ENCODE results near the gene SLC25A42. TPM values are rescaled to one million over a fixed set of nuclear protein-coding genes. Genes with fewer than 3 reads are reported as not detected.
"Not testable (repeated sequence)": the region's sequence is repeated elsewhere in the genome, so short reads cannot be mapped to it uniquely, and the experiment has no call there.

SLC25A42 gene
- total RNA-seq, 2 experiments from 2014 or later: 17.6 to 21.0 TPM

GRCh38 chr19:19083413-19084178 lies 19.8 kb downstream of the SLC25A42 start:
- no peaks in the 10 kb centered on the region for H3K36me3 Mint-ChIP-seq (ENCODE audit: low read depth)
- ChIA-PET CTCF (no interaction called here), POLR2A (no interaction called here)
- no peak for DNase-seq
- H3K9me3 Mint-ChIP-seq: no peaks in the 10 kb centered on the region
- H3K4me3 Mint-ChIP-seq: no peak overlapping the region
- no peaks in the 10 kb centered on the region for H3K4me1 Mint-ChIP-seq
- no peaks in the 10 kb centered on the region for H3K27me3 Mint-ChIP-seq
- H3K27ac Mint-ChIP-seq: no peak overlapping the region

GRCh38 chr19:19087676-19088075 lies 23.9 kb downstream of the SLC25A42 start:
- Mint-ChIP-seq H3K27ac (no peak overlapping the region), H3K27me3 (no peaks in the 10 kb centered on the region), H3K36me3 (ENCODE audit: low read depth) (no peaks in the 10 kb centered on the region), H3K9me3 (no peaks in the 10 kb centered on the region), H3K4me3 (no peak overlapping the region), H3K4me1 (no peaks in the 10 kb centered on the region)
- no peak for DNase-seq
- CTCF ChIA-PET: interaction anchor here (0.6 to 1.1 kb wide), 2 partner anchors 19 to 25 kb away, joined by 3 to 5 read pairs; no protein-coding TSS in a partner anchor
- POLR2A ChIA-PET: no interaction called here

- Mint-ChIP-seq H3K36me3 (ENCODE audit: low read depth) (peaks cover 6% of the 10 kb centered on the region), H3K27me3 (no peaks in the 10 kb centered on the region), H3K4me3 (no peak overlapping the region), H3K9me3 (no peaks in the 10 kb centered on the region), H3K4me1 (no peaks in the 10 kb centered on the region), H3K27ac (no peak overlapping the region)
- ChIA-PET CTCF (no interaction called here), POLR2A (no interaction called here)
- DNase-seq: no peak
These were observed 30.7 kb downstream of the SLC25A42 start for GRCh38 chr19:19094513-19094912.

GRCh38 chr19:19095691-19096090 lies 31.9 kb downstream of the SLC25A42 start:
- no peaks in the 10 kb centered on the region for H3K27me3 Mint-ChIP-seq

GRCh38 chr19:19096641-19097627 lies 33.1 kb downstream of the SLC25A42 start:
- H3K27me3 Mint-ChIP-seq: no peaks in the 10 kb centered on the region

More at GRCh38 chr19:19095691-19096090, 31.9 kb downstream of the SLC25A42 start:
- ChIA-PET POLR2A (no interaction called here), CTCF (no interaction called here)
- H3K9me3 Mint-ChIP-seq: no peaks in the 10 kb centered on the region
- H3K4me3 Mint-ChIP-seq: no peak overlapping the region
- H3K4me1 Mint-ChIP-seq: no peaks in the 10 kb centered on the region
- no peak for DNase-seq
- H3K36me3 Mint-ChIP-seq (ENCODE audit: low read depth): peaks cover 6% of the 10 kb centered on the region
- H3K27ac Mint-ChIP-seq: no peak overlapping the region

GRCh38 chr19:19098084-19098702 lies 34.4 kb downstream of the SLC25A42 start:
- Mint-ChIP-seq H3K36me3 (ENCODE audit: low read depth) (peaks cover 6% of the 10 kb centered on the region), H3K27ac (no peak overlapping the region), H3K9me3 (no peaks in the 10 kb centered on the region), H3K27me3 (no peaks in the 10 kb centered on the region), H3K4me3 (no peak overlapping the region), H3K4me1 (no peaks in the 10 kb centered on the region)
- DNase-seq: no peak
- ChIA-PET CTCF (no interaction called here), POLR2A (interaction anchor here (0.5 kb wide), 1 partner anchor 118 kb away, joined by 4 read pairs; no protein-coding TSS in a partner anchor)

More at GRCh38 chr19:19096641-19097627, 33.1 kb downstream of the SLC25A42 start:
- no peaks in the 10 kb centered on the region for H3K4me1 Mint-ChIP-seq
- H3K4me3 Mint-ChIP-seq: no peak overlapping the region
- DNase-seq: no peak
- no peak overlapping the region for H3K27ac Mint-ChIP-seq
- H3K36me3 Mint-ChIP-seq (ENCODE audit: low read depth): peaks cover 6% of the 10 kb centered on the region
- ChIA-PET CTCF (no interaction called here), POLR2A (no interaction called here)
- H3K9me3 Mint-ChIP-seq: no peaks in the 10 kb centered on the region

- H3K27ac Mint-ChIP-seq: no peak overlapping the region
- H3K27me3 Mint-ChIP-seq: no peaks in the 10 kb centered on the region
- H3K4me3 Mint-ChIP-seq: no peak overlapping the region
- ChIA-PET CTCF (no interaction called here), POLR2A (interaction anchor here (0.5 to 1.0 kb wide), 2 partner anchors 21 to 119 kb away, joined by 3 to 4 read pairs; no protein-coding TSS in a partner anchor)
- no peaks in the 10 kb centered on the region for H3K4me1 Mint-ChIP-seq
- no peaks in the 10 kb centered on the region for H3K9me3 Mint-ChIP-seq
- no peak for DNase-seq
- H3K36me3 Mint-ChIP-seq (ENCODE audit: low read depth): peaks cover 6% of the 10 kb centered on the region
These were observed 35.2 kb downstream of the SLC25A42 start for GRCh38 chr19:19098703-19099632.

GRCh38 chr19:19101540-19101939 lies 37.7 kb downstream of the SLC25A42 start:
- no peaks in the 10 kb centered on the region for H3K9me3 Mint-ChIP-seq
- no peak overlapping the region for H3K27ac Mint-ChIP-seq
- ChIA-PET CTCF (interaction anchor here (1.3 kb wide), 1 partner anchor 14 kb away, joined by 5 read pairs; no protein-coding TSS in a partner anchor), POLR2A (no interaction called here)
- H3K4me1 Mint-ChIP-seq: no peaks in the 10 kb centered on the region
- no peak overlapping the region for H3K4me3 Mint-ChIP-seq
- peaks cover 6% of the 10 kb centered on the region for H3K36me3 Mint-ChIP-seq (ENCODE audit: low read depth)
- no peaks in the 10 kb centered on the region for H3K27me3 Mint-ChIP-seq
- no peak for DNase-seq

GRCh38 chr19:19102566-19102965 lies 38.8 kb downstream of the SLC25A42 start:
- POLR2A ChIA-PET; H3K27ac Mint-ChIP-seq; H3K27me3 Mint-ChIP-seq; DNase-seq; H3K36me3 Mint-ChIP-seq (ENCODE audit: low read depth); H3K4me3 Mint-ChIP-seq; H3K4me1 Mint-ChIP-seq; H3K9me3 Mint-ChIP-seq: not testable (repeated sequence)
- CTCF ChIA-PET: interaction anchor here (1.3 kb wide), 1 partner anchor 13 kb away, joined by 5 read pairs; no protein-coding TSS in a partner anchor

- CTCF ChIA-PET: no interaction called here
- POLR2A ChIA-PET: no interaction called here
These were observed 39.4 kb downstream of the SLC25A42 start for GRCh38 chr19:19103167-19103566.

GRCh38 chr19:19105365-19106055 lies 41.7 kb downstream of the SLC25A42 start:
- H3K36me3 Mint-ChIP-seq (ENCODE audit: low read depth): no peaks in the 10 kb centered on the region
- no peak overlapping the region for H3K27ac Mint-ChIP-seq
- DNase-seq: no peak
- no peaks in the 10 kb centered on the region for H3K9me3 Mint-ChIP-seq
- H3K27me3 Mint-ChIP-seq: no peaks in the 10 kb centered on the region
- POLR2A ChIA-PET: no interaction called here
- CTCF ChIA-PET: no interaction called here
- H3K4me3 Mint-ChIP-seq: no peak overlapping the region
- H3K4me1 Mint-ChIP-seq: no peaks in the 10 kb centered on the region

More at GRCh38 chr19:19103167-19103566, 39.4 kb downstream of the SLC25A42 start:
- no peak for DNase-seq
- H3K4me1 Mint-ChIP-seq: no peaks in the 10 kb centered on the region
- no peak overlapping the region for H3K27ac Mint-ChIP-seq
- no peaks in the 10 kb centered on the region for H3K9me3 Mint-ChIP-seq
- H3K4me3 Mint-ChIP-seq: no peak overlapping the region
- H3K27me3 Mint-ChIP-seq: no peaks in the 10 kb centered on the region
- no peaks in the 10 kb centered on the region for H3K36me3 Mint-ChIP-seq (ENCODE audit: low read depth)

GRCh38 chr19:19106056-19106551 lies 42.3 kb downstream of the SLC25A42 start:
- Mint-ChIP-seq H3K4me1 (no peaks in the 10 kb centered on the region), H3K36me3 (ENCODE audit: low read depth) (no peaks in the 10 kb centered on the region), H3K9me3 (no peaks in the 10 kb centered on the region), H3K4me3 (no peak overlapping the region), H3K27me3 (no peaks in the 10 kb centered on the region), H3K27ac (no peak overlapping the region)
- DNase-seq: no peak
- ChIA-PET CTCF (no interaction called here), POLR2A (no interaction called here)
